GM23248 (cell line): ENCODE measurements around the gene RBBP8NL. TPM values are rescaled to one million over a fixed set of nuclear protein-coding genes. Genes with fewer than 3 reads are reported as not detected.

Source experiments
- DNase-seq: peaks from one replicate; pipeline ENCODE4 v3.0.0-alpha.2; 2015
- H2AFZ ChIP-seq: fragments of 200-600 bp; sonication (generic); 2 replicates; pipeline ENCODE4 v1.6.1; 2016; ENCODE audit warnings: antibody characterized with exemption
- H3F3A ChIP-seq: fragments of 200-600 bp; sonication (generic); 2 replicates; pipeline ENCODE4 v1.6.1; 2016; ENCODE audit warnings: mild to moderate bottlenecking, antibody characterized with exemption, mixed run types; ENCODE audit not compliant: insufficient read depth
- H3K27ac ChIP-seq: fragments of 200-600 bp; sonication (generic); 2 replicates; pipeline ENCODE4 v1.5.1; 2016; ENCODE audit warnings: mild to moderate bottlenecking
- H3K27me3 ChIP-seq: fragments of 200-600 bp; sonication (generic); replicated peaks from 2 replicates; pipeline ENCODE4 v1.6.1; 2016; ENCODE audit warnings: mild to moderate bottlenecking; ENCODE audit not compliant: insufficient read depth
- H3K36me3 ChIP-seq: fragments of 200-600 bp; sonication (generic); 2 replicates; pipeline ENCODE4 v1.6.1; 2016; ENCODE audit warnings: low read depth, mild to moderate bottlenecking
- H3K4me1 ChIP-seq: fragments of 200-600 bp; sonication (generic); 2 replicates; pipeline ENCODE4 v1.6.1; 2016; ENCODE audit warnings: mild to moderate bottlenecking; ENCODE audit not compliant: insufficient read depth
- H3K4me2 ChIP-seq: fragments of 200-600 bp; sonication (generic); one replicate; pipeline ENCODE4 v1.6.1; 2016; ENCODE audit warnings: mild to moderate bottlenecking; ENCODE audit not compliant: unreplicated experiment
- H3K4me3 ChIP-seq: fragments of 200-600 bp; sonication (generic); 2 replicates; pipeline ENCODE4 v1.5.1; 2016; ENCODE audit warnings: mild to moderate bottlenecking
- H3K79me2 ChIP-seq: fragments of 200-600 bp; sonication (generic); 2 replicates; pipeline ENCODE4 v1.6.1; 2016; ENCODE audit warnings: mild to moderate bottlenecking; ENCODE audit not compliant: insufficient read depth
- H3K9ac ChIP-seq: fragments of 200-600 bp; sonication (generic); 2 replicates; pipeline ENCODE4 v1.6.1; 2016; ENCODE audit warnings: mild to moderate bottlenecking
- H3K9me2 ChIP-seq: fragments of 200-600 bp; sonication (generic); 2 replicates; pipeline ENCODE4 v1.6.1; 2016; ENCODE audit warnings: mixed run types, mild to moderate bottlenecking, moderate library complexity; ENCODE audit not compliant: insufficient read depth
- H3K9me3 ChIP-seq: fragments of 200-600 bp; sonication (generic); one replicate; pipeline ENCODE4 v1.6.1; 2017; ENCODE audit warnings: low read depth
- H4K20me1 ChIP-seq: fragments of 200-600 bp; sonication (generic); 2 replicates; pipeline ENCODE4 v1.6.0; 2016; ENCODE audit not compliant: insufficient read depth
- EZH2 ChIP-seq: fragments of 200-600 bp; sonication (generic); IDR thresholded peaks from 2 replicates; pipeline ENCODE4 v1.6.1; 2018; ENCODE audit warnings: antibody characterized with exemption, mild to moderate bottlenecking; ENCODE audit not compliant: insufficient read depth, poor library complexity, severe bottlenecking
- EZH2phosphoT487 ChIP-seq: fragments of 200-600 bp; sonication (generic); IDR thresholded peaks from 2 replicates; pipeline ENCODE4 v1.6.1; 2018; ENCODE audit warnings: antibody characterized with exemption, moderate library complexity, mild to moderate bottlenecking, low read depth; ENCODE audit not compliant: insufficient read depth
- WGBS, 2 experiments: methylation state at CpG; one replicate each; pipeline ENCODE4 v1.1.6; 2015 to 2017; ENCODE audit warnings: low lambda C conversion rate in 2 of 2, low coverage in 1 of 2; ENCODE audit errors: missing lambda C conversion rate in 2 of 2; 5-methylcytosine and 5-hydroxymethylcytosine counted together
- in situ Hi-C: fragments of 300-500 bp; cut with MboI; formaldehyde crosslinking; loops from 2 replicates; pipeline ENCODE4 v1.15.0; 2020
- polyA plus RNA-seq: library from polyadenylated mRNA; unstranded; fragments of >200 nt; fragmentation: Nextera tagmentation; extraction: Ambion mirVana; gene quantifications from 2 replicates; pipeline ENCODE4 v1.2.1, GENCODE V29; 2016
- total RNA-seq: library from RNA; depleted of rRNA; stranded (reverse); fragments of >200 nt; shearing (Covaris generic); gene quantifications from 2 replicates; pipeline ENCODE4 v1.2.3, GENCODE V29; 2014

Gene RBBP8NL
- total and polyA plus RNA-seq, 2 experiments from 2014 or later: not detected

DNA sequence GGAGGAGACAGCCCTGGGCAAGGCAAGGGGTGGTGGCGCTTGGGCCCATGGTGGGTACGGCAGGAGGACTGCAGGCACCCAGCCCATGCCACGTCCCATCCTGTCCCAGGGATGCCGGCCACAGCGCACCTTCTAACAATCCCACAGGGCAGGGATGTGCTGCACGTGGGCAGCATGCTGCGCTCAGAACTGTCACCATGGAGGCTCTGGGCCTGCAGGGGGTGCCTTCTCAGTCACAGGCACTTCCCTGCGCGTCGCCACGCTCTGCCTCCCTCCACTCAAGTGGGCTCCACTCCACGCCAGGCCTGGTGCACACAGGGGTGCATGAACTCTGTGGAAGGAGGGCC lies 22.6 kb downstream of the RBBP8NL start:
- Histone ChIP-seq H3K27me3 (no peaks in the 10 kb centered on the region), H2AFZ (no peak overlapping the region), H3K9ac (no peak overlapping the region), H3K4me1 (no peaks in the 10 kb centered on the region), H3K9me2 (no peaks in the 10 kb centered on the region), H3K4me2 (no peak overlapping the region), H4K20me1 (no peaks in the 10 kb centered on the region), H3K27ac (no peak overlapping the region), H3K4me3 (no peak overlapping the region), H3K36me3 (no peaks in the 10 kb centered on the region), H3K79me2 (no peaks in the 10 kb centered on the region), H3K9me3 (no peaks in the 10 kb centered on the region), H3F3A (no peaks in the 10 kb centered on the region)
- TF ChIP-seq EZH2phosphoT487 (no peak), EZH2 (no peak)
- WGBS, 2 experiments: 92% methylated on average over 12 of the region's 12 CpGs
- DNase-seq: no peak
- in situ Hi-C loops: no loop called here

DNA sequence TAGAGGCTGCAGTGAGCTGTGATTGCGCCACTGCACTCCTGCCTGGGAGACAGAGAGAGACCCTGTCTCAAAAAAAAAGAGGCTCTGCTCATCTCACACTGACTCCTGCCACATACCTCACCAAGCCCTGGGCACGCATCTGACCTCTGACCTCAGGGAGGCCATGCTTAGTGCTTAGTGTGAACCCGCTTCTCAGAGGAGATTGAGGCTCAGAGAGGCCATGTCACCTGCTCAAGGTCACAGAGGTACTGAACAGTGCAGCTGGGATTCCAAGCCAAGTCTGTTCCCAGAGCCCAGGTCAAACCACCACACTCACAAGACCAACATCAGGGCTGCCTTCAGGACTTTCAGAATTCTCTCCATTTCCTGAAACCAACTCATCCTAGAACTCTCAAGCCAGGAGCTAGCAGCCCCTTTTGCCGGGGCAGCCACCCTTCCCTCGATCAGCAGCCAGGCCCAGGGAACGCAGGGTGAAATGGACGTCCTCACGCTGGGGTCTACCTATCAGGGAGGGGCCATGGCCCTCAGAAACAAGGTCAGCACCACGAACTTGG lies 23.1 kb downstream of the RBBP8NL start:
- Histone ChIP-seq H3K36me3 (no peaks in the 10 kb centered on the region), H3F3A (no peaks in the 10 kb centered on the region), H2AFZ (no peak overlapping the region), H3K4me2 (no peak overlapping the region), H3K9me2 (no peaks in the 10 kb centered on the region), H3K9ac (no peak overlapping the region), H4K20me1 (no peaks in the 10 kb centered on the region), H3K27me3 (no peaks in the 10 kb centered on the region), H3K27ac (no peak overlapping the region), H3K4me1 (no peaks in the 10 kb centered on the region), H3K4me3 (no peak overlapping the region), H3K9me3 (no peaks in the 10 kb centered on the region), H3K79me2 (no peaks in the 10 kb centered on the region)
- WGBS, 2 experiments: 83 to 87% methylated on average over 9 of the region's 9 CpGs
- in situ Hi-C loops: no loop called here
- no peak for DNase-seq
- no peak for TF ChIP-seq EZH2phosphoT487
- TF ChIP-seq EZH2: no peak

DNA sequence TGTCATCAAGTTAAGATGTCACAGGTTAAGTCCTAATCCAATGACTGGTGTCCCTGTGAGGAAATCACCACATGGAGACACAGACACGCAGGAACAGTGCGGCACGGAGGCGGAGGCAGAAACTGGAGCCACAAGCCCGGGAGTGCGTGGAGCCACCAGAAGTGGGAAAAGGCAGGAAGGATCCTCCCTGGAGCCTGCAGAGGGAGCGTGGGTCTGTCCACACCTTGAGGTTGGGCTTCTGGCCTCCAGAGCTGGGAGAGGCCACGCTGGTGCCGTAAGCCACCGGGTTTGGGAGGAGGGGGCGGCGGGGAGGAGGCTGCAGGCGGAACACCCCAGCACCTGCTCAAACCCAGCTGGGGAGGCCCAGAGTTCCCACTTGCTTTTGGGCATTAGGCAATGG lies 24.0 kb downstream of the RBBP8NL start:
- H3K4me3 ChIP-seq: no peak overlapping the region
- no peak for DNase-seq
- H3K27ac ChIP-seq: no peak overlapping the region
- no peaks in the 10 kb centered on the region for H3F3A ChIP-seq
- TF ChIP-seq EZH2phosphoT487: no peak
- no peak for TF ChIP-seq EZH2
- no peaks in the 10 kb centered on the region for H3K79me2 ChIP-seq
- no peaks in the 10 kb centered on the region for H3K9me3 ChIP-seq
- H4K20me1 ChIP-seq: no peaks in the 10 kb centered on the region
- no peak overlapping the region for H3K9ac ChIP-seq
- in situ Hi-C loops: no loop called here
- no peaks in the 10 kb centered on the region for H3K9me2 ChIP-seq
- H2AFZ ChIP-seq: no peak overlapping the region
- H3K4me1 ChIP-seq: no peaks in the 10 kb centered on the region
- 74 to 76% methylated on average over 13 of the region's 13 CpGs for WGBS, 2 experiments
- no peaks in the 10 kb centered on the region for H3K36me3 ChIP-seq
- no peaks in the 10 kb centered on the region for H3K27me3 ChIP-seq
- H3K4me2 ChIP-seq: no peak overlapping the region

DNA sequence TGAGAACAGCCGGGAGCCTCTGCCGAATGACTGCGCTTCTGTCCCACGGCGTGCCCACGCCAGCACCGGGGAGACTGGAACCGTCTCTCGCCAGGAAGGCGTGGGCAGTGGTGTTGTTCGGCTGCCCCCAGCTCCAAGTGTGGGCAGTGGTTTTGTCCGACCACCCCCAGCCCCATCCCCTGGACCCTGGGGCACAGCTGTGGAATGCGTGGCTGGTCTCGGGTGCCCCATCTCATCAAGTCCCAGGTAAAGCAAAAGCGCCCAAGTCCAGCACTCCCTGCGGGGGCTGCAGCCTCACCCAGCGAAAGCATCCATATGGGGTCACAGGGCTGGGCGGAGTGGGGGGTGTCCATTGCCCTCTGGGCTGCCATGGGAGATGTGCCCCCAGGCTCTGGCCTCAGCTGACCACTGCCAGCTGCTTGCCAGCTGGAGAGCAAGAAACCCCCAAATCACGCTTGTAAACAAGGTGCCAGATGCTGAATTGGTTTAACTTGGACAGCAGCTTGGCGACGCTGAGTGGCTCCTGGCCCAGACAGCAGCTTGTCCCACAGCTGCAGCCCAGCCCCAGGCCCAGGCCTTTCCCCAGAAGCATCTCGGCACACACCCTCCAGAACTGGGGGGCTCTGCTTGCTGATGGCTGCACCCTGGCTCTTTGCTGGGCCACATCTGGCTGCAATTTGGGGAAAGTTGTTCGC lies 24.7 kb downstream of the RBBP8NL start:
- Histone ChIP-seq H3K4me1 (no peaks in the 10 kb centered on the region), H3K9me2 (no peaks in the 10 kb centered on the region), H3K4me2 (no peak overlapping the region), H2AFZ (no peak overlapping the region), H3K9me3 (no peaks in the 10 kb centered on the region), H3K9ac (no peak overlapping the region), H3F3A (no peaks in the 10 kb centered on the region), H4K20me1 (no peaks in the 10 kb centered on the region), H3K27me3 (no peaks in the 10 kb centered on the region), H3K36me3 (no peaks in the 10 kb centered on the region), H3K4me3 (no peak overlapping the region), H3K79me2 (no peaks in the 10 kb centered on the region), H3K27ac (no peak overlapping the region)
- WGBS, 2 experiments: 89 to 90% methylated on average over 23 of the region's 23 CpGs
- in situ Hi-C loops: no loop called here
- DNase-seq: no peak
- TF ChIP-seq EZH2: no peak
- no peak for TF ChIP-seq EZH2phosphoT487
